Spleen (tissue), 11 donors: ENCODE results near the gene JAKMIP1. TPM values are rescaled to one million over a fixed set of nuclear protein-coding genes. Genes with fewer than 3 reads are reported as not detected.

ENCODE experiments used
- DNase-seq: peaks from one replicate; pipeline ENCODE4 v3.0.0-alpha.2; 2020
- H3K27ac ChIP-seq, 8 donors: fragments of 200-600 bp; sonication (generic) in 7 of 8; 1 replicate in 4 of 8; 2 replicates in 4 of 8; pipeline versions ENCODE4 v1.5.0 to v1.8.0; 2016 to 2021; ENCODE audit warnings: inconsistent platforms in 4 of 8, mild to moderate bottlenecking in 4 of 8, moderate library complexity in 1 of 8
- H3K27me3 ChIP-seq, 7 donors: fragments of 200-600 bp; sonication (generic) in 6 of 7; replicated peaks in 1 of 7; 1 replicate in 4 of 7; 2 replicates in 3 of 7; pipeline versions ENCODE4 v1.5.0 to v1.8.0; 2016 to 2021; ENCODE audit warnings: inconsistent platforms in 3 of 7, mild to moderate bottlenecking in 1 of 7
- H3K36me3 ChIP-seq, 6 donors: fragments of 200-600 bp; sonication (generic) in 5 of 6; 1 replicate in 4 of 6; 2 replicates in 2 of 6; pipeline versions ENCODE4 v1.5.0 to v1.8.0; 2016 to 2021; ENCODE audit warnings: inconsistent platforms in 2 of 6
- H3K4me1 ChIP-seq, 6 donors: fragments of 200-600 bp; sonication (generic) in 5 of 6; 1 replicate in 3 of 6; 2 replicates in 3 of 6; pipeline versions ENCODE4 v1.5.0 to v1.8.0; 2016 to 2021; ENCODE audit warnings: inconsistent platforms in 3 of 6
- H3K4me3 ChIP-seq, 8 donors: fragments of 200-600 bp; sonication (generic) in 7 of 8; 1 replicate in 4 of 8; 2 replicates in 4 of 8; pipeline versions ENCODE4 v1.5.0 to v1.8.0; 2016 to 2021; ENCODE audit warnings: inconsistent platforms in 4 of 8, mild to moderate bottlenecking in 4 of 8, moderate library complexity in 2 of 8
- H3K9me3 ChIP-seq, 8 donors: fragments of 200-600 bp; sonication (generic) in 7 of 8; 1 replicate in 4 of 8; 2 replicates in 4 of 8; pipeline versions ENCODE4 v1.5.0 to v1.8.0; 2016 to 2021; ENCODE audit warnings: inconsistent platforms in 4 of 8
- POLR2A ChIP-seq, 3 donors: fragments of 450-650 bp; IDR thresholded peaks; one replicate each; pipeline ENCODE4 v1.5.1; 2017; ENCODE audit warnings: antibody characterized with exemption in 3 of 3, mild to moderate bottlenecking in 1 of 3
- POLR2AphosphoS5 ChIP-seq, 3 donors: sonication (generic); formaldehyde crosslinking; IDR thresholded peaks; one replicate each; pipeline ENCODE4 v1.5.1; 2017; ENCODE audit warnings: antibody characterized with exemption in 3 of 3
- WGBS, 5 donors: extraction: QIAGEN DNeasy Blood & Tissue Kit in 3 of 5; methylation state at CpG; one replicate each; pipeline versions ENCODE4 v1.1.5 to v1.1.7; 2013 to 2018; 5-methylcytosine and 5-hydroxymethylcytosine counted together
- intact Hi-C: fragments of 100-400 bp; cut with DNase I; formaldehyde crosslinking; loops from one replicate; pipeline ENCODE4 v1.15.0; 2023; ENCODE audit warnings: low total_unique reads
- polyA plus RNA-seq, 3 donors: library from polyadenylated mRNA; stranded (reverse); fragments of 200-250 nt; gene quantifications; one replicate each; pipeline ENCODE4 v1.2.1, GENCODE V29; 2013
- total RNA-seq, 7 donors: library from RNA; depleted of rRNA in 3 of 7; stranded (reverse); fragments of >200 nt in 3 of 7; fragmentation: NEBNext Ultra II Directional in 4 of 7; extraction: Animal tissue kit (Norgen Biotek cat#: 25700) in 4 of 7; gene quantifications; one replicate each; pipeline versions ENCODE4 v1.1.0 to v1.2.1, GENCODE V29; 2016 to 2021
- TF ChIP-seq, protein P1 (sequence below), 11 experiments: fragments of 200-600 bp in 7 of 11; fragments of 450-650 bp in 4 of 11; sonication (generic) in 4 of 11; IDR thresholded peaks in 8 of 11; conservative IDR thresholded peaks in 3 of 11; 1 replicate in 7 of 11; 2 replicates in 4 of 11; pipeline versions ENCODE4 v1.4.0 to v1.8.0; 2016 to 2021; ENCODE audit warnings: antibody characterized with exemption in 11 of 11, inconsistent platforms in 4 of 11, mild to moderate bottlenecking in 1 of 11
- donor health status: healthy with polysubstance abuse.
- donor health status: DM: no; HTN: no; CAD: no; lungs with moderate emphysema.
- donor health status: DM: no; HTN: no; CAD: no.
- donor health status: Bipolar disorder and iron deficiency.
- donor health status: healthy.
- donor health status: DM: no; HTN: no; CAD: no.
- donor health status: DM: yes; HTN: yes; CAD: no.

The JAKMIP1 gene
- total and polyA plus RNA-seq, 10 donors: 0.37 to 8.7 (median 2.6) TPM

GRCh38 chr4:5991405-5991804 is 208.9 kb downstream of the JAKMIP1 start:
- H3K27ac ChIP-seq: no peak overlapping the region
- TF ChIP-seq, protein P1, sequence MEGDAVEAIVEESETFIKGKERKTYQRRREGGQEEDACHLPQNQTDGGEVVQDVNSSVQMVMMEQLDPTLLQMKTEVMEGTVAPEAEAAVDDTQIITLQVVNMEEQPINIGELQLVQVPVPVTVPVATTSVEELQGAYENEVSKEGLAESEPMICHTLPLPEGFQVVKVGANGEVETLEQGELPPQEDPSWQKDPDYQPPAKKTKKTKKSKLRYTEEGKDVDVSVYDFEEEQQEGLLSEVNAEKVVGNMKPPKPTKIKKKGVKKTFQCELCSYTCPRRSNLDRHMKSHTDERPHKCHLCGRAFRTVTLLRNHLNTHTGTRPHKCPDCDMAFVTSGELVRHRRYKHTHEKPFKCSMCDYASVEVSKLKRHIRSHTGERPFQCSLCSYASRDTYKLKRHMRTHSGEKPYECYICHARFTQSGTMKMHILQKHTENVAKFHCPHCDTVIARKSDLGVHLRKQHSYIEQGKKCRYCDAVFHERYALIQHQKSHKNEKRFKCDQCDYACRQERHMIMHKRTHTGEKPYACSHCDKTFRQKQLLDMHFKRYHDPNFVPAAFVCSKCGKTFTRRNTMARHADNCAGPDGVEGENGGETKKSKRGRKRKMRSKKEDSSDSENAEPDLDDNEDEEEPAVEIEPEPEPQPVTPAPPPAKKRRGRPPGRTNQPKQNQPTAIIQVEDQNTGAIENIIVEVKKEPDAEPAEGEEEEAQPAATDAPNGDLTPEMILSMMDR (IDR thresholded peaks at IDR 0.05 in 8 of 11, conservative IDR thresholded peaks at IDR 0.05 in 3 of 11): no peak
- TF ChIP-seq POLR2AphosphoS5 (IDR thresholded peaks at IDR 0.05) (no peak), POLR2A (IDR thresholded peaks at IDR 0.05) (no peak)
- H3K4me1 ChIP-seq: no peaks in the 10 kb centered on the region
- H3K4me3 ChIP-seq: no peak overlapping the region
- H3K27me3 ChIP-seq: peaks cover 0 to 55% (median 4%) of the 10 kb centered on the region in 7 donors
- no peaks in the 10 kb centered on the region for H3K9me3 ChIP-seq
- no peak for DNase-seq
- 42 to 79% (median 50%) methylated on average over 1 of the region's 1 CpG for WGBS, 5 donors
- H3K36me3 ChIP-seq: no peaks in the 10 kb centered on the region
- intact Hi-C loops: loop anchor here (10.0 kb wide), 1 partner anchor 333 kb away; no protein-coding TSS in a partner anchor

- TF ChIP-seq POLR2A (IDR thresholded peaks at IDR 0.05): no peak
- intact Hi-C loops: loop anchor here (10.0 kb wide), 1 partner anchor 334 kb away; no protein-coding TSS in a partner anchor
- H3K4me1 ChIP-seq: no peaks in the 10 kb centered on the region
- H3K27ac ChIP-seq: no peak overlapping the region
- H3K36me3 ChIP-seq: no peaks in the 10 kb centered on the region
- no peak for DNase-seq
- peaks cover 0 to 3% (median 0%) of the 10 kb centered on the region in 8 donors for H3K9me3 ChIP-seq
- peaks cover 0 to 50% (median 1%) of the 10 kb centered on the region in 7 donors for H3K27me3 ChIP-seq
- no peak overlapping the region for H3K4me3 ChIP-seq
- 85 to 91% (median 90%) methylated on average over 16 of the region's 16 CpGs for WGBS, 5 donors
Observed at GRCh38 chr4:5990446-5991160, 209.7 kb downstream of the JAKMIP1 start.

DNA sequence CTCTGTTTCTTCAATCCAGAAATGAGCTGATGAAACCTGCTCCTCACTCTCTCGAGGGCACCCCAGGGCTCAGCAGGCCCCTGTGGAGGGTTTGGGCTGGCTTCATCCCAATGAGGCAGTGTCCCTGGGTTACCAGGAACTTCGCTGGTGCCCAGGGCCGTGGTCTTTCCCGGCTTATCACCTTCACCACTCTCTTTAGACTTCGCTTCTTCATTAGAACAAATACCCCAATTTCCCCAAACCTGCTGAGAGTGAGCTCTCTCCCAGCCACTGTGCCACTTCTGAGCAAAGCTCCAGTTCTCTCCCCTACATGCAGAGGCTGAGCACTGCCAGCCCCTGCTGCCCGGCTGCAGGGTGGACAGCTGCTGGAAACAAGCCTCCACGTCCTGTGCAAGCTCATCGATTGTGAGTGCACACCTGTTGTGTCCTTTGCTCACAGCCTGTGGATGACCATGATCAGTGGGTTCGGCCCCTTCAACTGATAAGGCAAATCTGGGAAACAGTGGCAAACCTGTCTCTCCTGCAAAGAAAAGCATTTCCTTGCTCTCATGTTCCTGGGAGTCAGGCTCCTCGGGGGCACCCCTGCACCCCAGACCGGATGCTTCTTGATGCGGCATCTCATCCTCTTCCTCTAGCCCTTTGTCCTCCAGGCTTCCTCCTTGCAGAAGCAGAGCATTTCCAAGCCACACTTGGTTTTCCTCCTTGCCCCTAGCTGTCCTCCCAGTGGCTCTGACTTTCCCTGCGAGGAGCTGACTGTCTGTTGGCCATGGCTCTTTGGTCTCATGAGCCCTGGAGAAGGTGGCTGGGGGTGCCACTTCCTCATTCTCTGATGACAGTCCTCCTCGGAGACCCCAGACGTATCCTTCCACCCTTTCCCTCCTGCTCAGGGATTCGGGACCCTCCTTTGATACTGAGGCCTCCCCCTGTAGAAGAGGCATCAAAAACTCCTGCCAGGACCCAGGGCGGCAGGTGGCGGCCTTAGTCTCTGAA is 210.8 kb downstream of the JAKMIP1 start:
- WGBS, 5 donors: 70 to 82% (median 73%) methylated on average over 18 of the region's 18 CpGs
- no peak for DNase-seq
- Histone ChIP-seq H3K36me3 (no peaks in the 10 kb centered on the region), H3K27me3 (peaks cover 0 to 43% (median 0%) of the 10 kb centered on the region in 7 donors), H3K4me3 (no peak overlapping the region), H3K9me3 (peaks cover 0 to 14% (median 7%) of the 10 kb centered on the region in 8 donors), H3K4me1 (no peaks in the 10 kb centered on the region), H3K27ac (no peak overlapping the region)
- intact Hi-C loops: loop anchor here (10.0 kb wide), 2 partner anchors 165 to 335 kb away; no protein-coding TSS in a partner anchor
- TF ChIP-seq POLR2AphosphoS5 (IDR thresholded peaks at IDR 0.05) (no peak), POLR2A (IDR thresholded peaks at IDR 0.05) (no peak)
- TF ChIP-seq, protein P1 (IDR thresholded peaks at IDR 0.05 in 8 of 11, conservative IDR thresholded peaks at IDR 0.05 in 3 of 11): no peak

DNA sequence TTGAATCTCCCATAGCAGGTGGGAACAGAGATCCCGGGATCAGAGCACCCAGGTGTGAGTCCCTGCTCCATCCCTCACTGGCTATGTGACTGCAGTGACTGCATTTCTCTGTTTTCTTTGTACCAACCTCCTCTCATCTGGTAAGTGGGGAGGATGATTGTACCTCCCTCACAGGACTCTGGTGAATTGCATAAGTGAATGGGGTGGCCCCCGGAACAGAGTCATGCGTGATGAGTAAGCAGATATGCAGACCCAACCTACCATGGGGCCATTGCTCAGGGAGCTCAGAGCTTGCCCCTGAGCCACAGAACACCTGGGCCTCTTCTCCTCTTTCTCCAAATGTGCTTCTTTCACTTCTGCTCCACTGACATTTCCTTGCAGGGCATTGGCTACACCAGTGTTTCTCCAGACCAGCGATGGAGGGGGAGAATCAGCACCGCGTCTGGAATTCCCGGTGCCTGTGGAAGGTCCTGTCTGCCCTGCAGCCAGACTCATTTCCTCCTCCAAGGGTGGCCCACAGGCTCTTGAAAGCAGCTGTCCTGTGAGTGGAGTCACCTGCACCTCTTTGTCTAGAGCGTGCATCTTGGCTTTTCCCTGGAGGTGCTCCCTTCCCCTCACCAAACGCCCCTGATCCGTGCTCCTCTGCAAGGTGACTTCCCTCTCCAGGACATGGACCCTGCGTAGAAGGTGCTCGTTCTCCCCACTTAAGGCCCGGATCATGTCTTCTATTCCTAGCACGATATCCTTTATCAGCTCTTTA is 212.1 kb downstream of the JAKMIP1 start:
- peaks cover 0 to 26% (median 15%) of the 10 kb centered on the region in 8 donors for H3K9me3 ChIP-seq
- H3K27me3 ChIP-seq: peaks cover 0 to 30% (median 0%) of the 10 kb centered on the region in 7 donors
- intact Hi-C loops: loop anchor here (10.0 kb wide), 1 partner anchor 163 kb away; no protein-coding TSS in a partner anchor
- WGBS, 5 donors: 75 to 82% (median 80%) methylated on average over 14 of the region's 14 CpGs
- TF ChIP-seq, protein P1 (IDR thresholded peaks at IDR 0.05 in 8 of 11, conservative IDR thresholded peaks at IDR 0.05 in 3 of 11): no peak
- TF ChIP-seq POLR2AphosphoS5 (IDR thresholded peaks at IDR 0.05): no peak
- no peak for TF ChIP-seq POLR2A (IDR thresholded peaks at IDR 0.05)
- no peak overlapping the region for H3K4me3 ChIP-seq
- H3K27ac ChIP-seq: no peak overlapping the region
- no peaks in the 10 kb centered on the region for H3K36me3 ChIP-seq
- DNase-seq: no peak
- no peaks in the 10 kb centered on the region for H3K4me1 ChIP-seq
